Measurements from ENCODE around the gene EMP1. TPM values are rescaled to one million over a fixed set of nuclear protein-coding genes. Genes with fewer than 3 reads are reported as not detected.

The EMP1 gene
- total RNA-seq = 77.0 and 119 TPM in 2 replicates

GRCh38 chr12:13196130-13196921 is at the start of gene EMP1:
TSS of gene EMP1 (plus strand) at chr12:13196726. CDS start at chr12:13211511, 14,785 bp downstream.

Other genes with a start within 250 kb of the EMP1 start
- gene GPRC5D, start 244.6 kb upstream of the EMP1 start, total RNA-seq = not detected in 2 replicates
- gene HEBP1, start 196.5 kb upstream of the EMP1 start, total RNA-seq = 15.7 and 20.3 TPM in 2 replicates
- gene FAM234B, start 152.3 kb upstream of the EMP1 start, total RNA-seq = 4.8 and 6.7 TPM in 2 replicates
- 0.09 TPM in 1 of 2 replicates, not detected in the other for gene GSG1, start 93.1 kb upstream of the EMP1 start, total RNA-seq